H9 (cell line): ENCODE data around the gene OPN4. TPM values are rescaled to one million over a fixed set of nuclear protein-coding genes. Genes with fewer than 3 reads are reported as not detected.

Source experiments
- DNase-seq: peaks from one replicate; pipeline ENCODE4 v3.0.0-alpha.2; 2017
- H2AFZ ChIP-seq: one replicate; pipeline ENCODE4 v1.6.1; 2013; ENCODE audit warnings: mild to moderate bottlenecking, low read length, control low read depth, moderate library complexity
- H2AK5ac ChIP-seq: 2 replicates; pipeline ENCODE4 v1.6.1; 2013; ENCODE audit warnings: low read length, control low read depth, mixed read lengths; ENCODE audit not compliant: insufficient read length
- H2BK120ac ChIP-seq: one replicate; pipeline ENCODE4 v1.6.1; 2013; ENCODE audit warnings: low read depth, mild to moderate bottlenecking, low read length, control low read depth, inconsistent platforms; ENCODE audit not compliant: poor library complexity, severe bottlenecking
- H2BK12ac ChIP-seq: 2 replicates; pipeline ENCODE4 v1.6.1; 2013; ENCODE audit warnings: low read length, control low read depth, mixed read lengths, low read depth; ENCODE audit not compliant: insufficient read length
- H2BK15ac ChIP-seq: 2 replicates; pipeline ENCODE4 v1.6.1; 2013; ENCODE audit warnings: low read depth, low read length, control low read depth
- H2BK20ac ChIP-seq: one replicate; pipeline ENCODE4 v1.6.1; 2013; ENCODE audit warnings: low read depth, mild to moderate bottlenecking, low read length, control low read depth, inconsistent platforms; ENCODE audit not compliant: poor library complexity, severe bottlenecking
- H2BK5ac ChIP-seq: 2 replicates; pipeline ENCODE4 v1.6.1; 2013; ENCODE audit warnings: low read length, control low read depth, mixed read lengths; ENCODE audit not compliant: insufficient read length
- H3K14ac ChIP-seq: 2 replicates; pipeline ENCODE4 v1.6.1; 2013; ENCODE audit warnings: low read length, control low read depth; ENCODE audit not compliant: insufficient read depth
- H3K18ac ChIP-seq: 2 replicates; pipeline ENCODE4 v1.6.1; 2013; ENCODE audit warnings: low read depth, mild to moderate bottlenecking, mixed read lengths, low read length, control low read depth; ENCODE audit not compliant: insufficient read length
- H3K23ac ChIP-seq: 2 replicates; pipeline ENCODE4 v1.6.1; 2013; ENCODE audit warnings: low read length, control low read depth, mixed read lengths, low read depth; ENCODE audit not compliant: insufficient read length
- H3K23me2 ChIP-seq: 2 replicates; pipeline ENCODE4 v1.6.1; 2013; ENCODE audit warnings: low read depth, mild to moderate bottlenecking, mixed read lengths, low read length, control low read depth; ENCODE audit not compliant: insufficient read length, poor library complexity, severe bottlenecking
- H3K27ac ChIP-seq: 2 replicates; pipeline ENCODE4 v1.5.1; 2013; ENCODE audit warnings: low read length, control low read depth, mixed read lengths, low read depth; ENCODE audit not compliant: insufficient read length
- H3K27me3 ChIP-seq: 2 replicates; pipeline ENCODE4 v1.6.1; 2013; ENCODE audit warnings: low read length, control low read depth, inconsistent platforms; ENCODE audit not compliant: insufficient read depth
- H3K4ac ChIP-seq: 2 replicates; pipeline ENCODE4 v1.6.1; 2013; ENCODE audit warnings: low read depth, mild to moderate bottlenecking, control low read depth, inconsistent platforms, low read length, moderate library complexity
- H3K4me1 ChIP-seq: 2 replicates; pipeline ENCODE4 v1.6.1; 2013; ENCODE audit warnings: low read length, control low read depth, inconsistent platforms; ENCODE audit not compliant: insufficient read depth
- H3K4me2 ChIP-seq: 2 replicates; pipeline ENCODE4 v1.6.1; 2013; ENCODE audit warnings: low read length, control low read depth, mixed read lengths; ENCODE audit not compliant: insufficient read length, insufficient read depth
- H3K56ac ChIP-seq: 2 replicates; pipeline ENCODE4 v1.6.1; 2013; ENCODE audit warnings: low read depth, mild to moderate bottlenecking, mixed read lengths, low read length, control low read depth; ENCODE audit not compliant: insufficient read length
- H3K79me1 ChIP-seq: 2 replicates; pipeline ENCODE4 v1.6.1; 2013; ENCODE audit warnings: low read depth, mild to moderate bottlenecking, moderate library complexity, low read length, control low read depth, inconsistent platforms; ENCODE audit not compliant: insufficient read depth, poor library complexity, severe bottlenecking
- H3K79me2 ChIP-seq: 2 replicates; pipeline ENCODE4 v1.6.1; 2013; ENCODE audit warnings: low read length, control low read depth, inconsistent platforms; ENCODE audit not compliant: insufficient read depth
- H3K9ac ChIP-seq: 2 replicates; pipeline ENCODE4 v1.6.1; 2013; ENCODE audit warnings: low read length, control low read depth, mixed read lengths; ENCODE audit not compliant: insufficient read length; ENCODE audit errors: extremely low read depth
- H3K9me3 ChIP-seq: one replicate; pipeline ENCODE4 v1.6.1; 2013; ENCODE audit warnings: low read depth, low read length, inconsistent platforms; ENCODE audit not compliant: control insufficient read depth
- H3T11ph ChIP-seq: one replicate; pipeline ENCODE4 v1.6.1; 2013; ENCODE audit warnings: mild to moderate bottlenecking, low read length, control low read depth, inconsistent platforms
- H4K20me1 ChIP-seq: one replicate; pipeline ENCODE4 v1.6.1; 2013; ENCODE audit not compliant: control insufficient read depth, insufficient read length, insufficient read depth
- H4K5ac ChIP-seq: 2 replicates; pipeline ENCODE4 v1.6.1; 2013; ENCODE audit warnings: low read depth, mild to moderate bottlenecking, mixed read lengths, low read length, control low read depth; ENCODE audit not compliant: insufficient read length
- H4K8ac ChIP-seq: replicated peaks from 2 replicates; pipeline ENCODE4 v1.6.1; 2013; ENCODE audit warnings: low read length, control low read depth, mixed read lengths, low read depth; ENCODE audit not compliant: insufficient read length
- H4K91ac ChIP-seq: 2 replicates; pipeline ENCODE4 v1.6.1; 2013; ENCODE audit warnings: low read depth, mild to moderate bottlenecking, moderate library complexity, mixed read lengths, low read length, control low read depth; ENCODE audit not compliant: insufficient read length
- H3K27ac Mint-ChIP-seq, 3 experiments: 2 replicates in 2 of 3; 3 replicates in 1 of 3; pipeline ENCODE4 v1.8.0; 2020 to 2021; ENCODE audit warnings: mixed read lengths in 3 of 3, mild to moderate bottlenecking in 1 of 3, moderate library complexity in 1 of 3
- H3K27me3 Mint-ChIP-seq: 2 replicates; pipeline ENCODE4 v1.8.0; 2021; ENCODE audit warnings: low read depth, mild to moderate bottlenecking, moderate library complexity, mixed read lengths
- H3K36me3 Mint-ChIP-seq, 3 experiments: 2 replicates in 2 of 3; 3 replicates in 1 of 3; pipeline ENCODE4 v1.8.0; 2020 to 2021; ENCODE audit warnings: low read depth in 3 of 3, mixed read lengths in 3 of 3; ENCODE audit not compliant: insufficient read depth in 1 of 3
- H3K4me1 Mint-ChIP-seq, 2 experiments: 2 replicates each; pipeline ENCODE4 v1.8.0; 2020; ENCODE audit warnings: mixed read lengths in 2 of 2
- H3K4me3 Mint-ChIP-seq, 2 experiments: 2 replicates in 1 of 2; 3 replicates in 1 of 2; pipeline ENCODE4 v1.8.0; 2020 to 2021; ENCODE audit warnings: mild to moderate bottlenecking in 2 of 2, mixed read lengths in 2 of 2, moderate library complexity in 1 of 2
- H3K9me3 Mint-ChIP-seq, 2 experiments: 2 replicates in 1 of 2; 3 replicates in 1 of 2; pipeline ENCODE4 v1.8.0; 2020; ENCODE audit warnings: mild to moderate bottlenecking in 2 of 2, mixed read lengths in 2 of 2, moderate library complexity in 1 of 2
- WGBS: extraction: QIAGEN DNeasy Blood & Tissue Kit; methylation state at CpG from one replicate; pipeline ENCODE4 v1.1.7; 2013; ENCODE audit warnings: missing lambda C conversion rate, low lambda C conversion rate, mixed read lengths; ENCODE audit not compliant: insufficient read length; ENCODE audit errors: extremely low coverage; 5-methylcytosine and 5-hydroxymethylcytosine counted together
- total RNA-seq: library from RNA; stranded (reverse); gene quantifications from 2 replicates; pipeline ENCODE4 v1.2.1, GENCODE V29; 2021
- TF ChIP-seq, protein P1 (sequence below): fragments of 200-600 bp; sonication (generic); conservative IDR thresholded peaks from 3 replicates; pipeline ENCODE4 v1.8.0; 2021; ENCODE audit warnings: antibody characterized with exemption, mild to moderate bottlenecking

The OPN4 gene
- total RNA-seq, 1 experiment from 2014 or later = not detected

GRCh38 chr10:86682675-86683074, 28.3 kb downstream of the OPN4 start:
- Histone ChIP-seq H3K4me1 (no peaks in the 10 kb centered on the region; the same call in 1 of the 2 replicates), H4K8ac (no peak overlapping the region), H3K4me2 (no peak overlapping the region), H3K23me2 (no peaks in the 10 kb centered on the region), H3T11ph (no peak overlapping the region), H2AFZ (no peak overlapping the region), H2BK12ac (no peak overlapping the region), H3K14ac (no peak overlapping the region), H3K56ac (no peak overlapping the region), H3K27me3 (no peaks in the 10 kb centered on the region), H2BK5ac (no peak overlapping the region), H2AK5ac (no peak overlapping the region), H3K9ac (no peak overlapping the region), H2BK20ac (no peak overlapping the region), H2BK120ac (no peak overlapping the region), H3K27ac (no peak overlapping the region), H3K79me2 (no peaks in the 10 kb centered on the region), H4K20me1 (no peaks in the 10 kb centered on the region), H3K23ac (no peak overlapping the region), H2BK15ac (no peak overlapping the region), H3K79me1 (no peaks in the 10 kb centered on the region), H4K5ac (no peak overlapping the region), H4K91ac (no peak overlapping the region), H3K4ac (no peak overlapping the region), H3K9me3 (no peaks in the 10 kb centered on the region), H3K18ac (no peak overlapping the region)
- DNase-seq = no peak
- no peaks in the 10 kb centered on the region for H3K9me3 Mint-ChIP-seq
- H3K4me3 Mint-ChIP-seq = no peak overlapping the region
- no peaks in the 10 kb centered on the region for H3K27me3 Mint-ChIP-seq
- no peaks in the 10 kb centered on the region for H3K36me3 Mint-ChIP-seq
- no CpG with 5 or more reads among the region's 2 CpGs for WGBS
- H3K4me1 Mint-ChIP-seq = peaks cover 21 to 27% of the 10 kb centered on the region in 2 experiments
- TF ChIP-seq, protein P1, sequence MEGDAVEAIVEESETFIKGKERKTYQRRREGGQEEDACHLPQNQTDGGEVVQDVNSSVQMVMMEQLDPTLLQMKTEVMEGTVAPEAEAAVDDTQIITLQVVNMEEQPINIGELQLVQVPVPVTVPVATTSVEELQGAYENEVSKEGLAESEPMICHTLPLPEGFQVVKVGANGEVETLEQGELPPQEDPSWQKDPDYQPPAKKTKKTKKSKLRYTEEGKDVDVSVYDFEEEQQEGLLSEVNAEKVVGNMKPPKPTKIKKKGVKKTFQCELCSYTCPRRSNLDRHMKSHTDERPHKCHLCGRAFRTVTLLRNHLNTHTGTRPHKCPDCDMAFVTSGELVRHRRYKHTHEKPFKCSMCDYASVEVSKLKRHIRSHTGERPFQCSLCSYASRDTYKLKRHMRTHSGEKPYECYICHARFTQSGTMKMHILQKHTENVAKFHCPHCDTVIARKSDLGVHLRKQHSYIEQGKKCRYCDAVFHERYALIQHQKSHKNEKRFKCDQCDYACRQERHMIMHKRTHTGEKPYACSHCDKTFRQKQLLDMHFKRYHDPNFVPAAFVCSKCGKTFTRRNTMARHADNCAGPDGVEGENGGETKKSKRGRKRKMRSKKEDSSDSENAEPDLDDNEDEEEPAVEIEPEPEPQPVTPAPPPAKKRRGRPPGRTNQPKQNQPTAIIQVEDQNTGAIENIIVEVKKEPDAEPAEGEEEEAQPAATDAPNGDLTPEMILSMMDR = no peak
- no peak overlapping the region; a peak in 1 of 7 replicates for H3K27ac Mint-ChIP-seq
